Measurements from ENCODE around the gene GATAD2A.

Gene GATAD2A

GRCh38 chr19:19403373-19403901, 2.0 kb upstream of the GATAD2A start:
- Histone ChIP-seq H3K9ac (no peak overlapping the region), H3K27me3 (ENCODE audit: control insufficient read depth, insufficient read depth, low read length) (no peaks in the 10 kb centered on the region), H3K36me3 (ENCODE audit: control insufficient read depth, insufficient read depth, low read length) (no peaks in the 10 kb centered on the region), H3K9me3 (ENCODE audit: control insufficient read depth, low read length) (no peaks in the 10 kb centered on the region), H3K4me1 (peaks cover 14% of the 10 kb centered on the region), H2AFZ (peak overlapping the region; percentile 43), H3K27ac (peak overlapping the region; percentile 56), H3K4me2 (ENCODE audit: low read length) (no peak overlapping the region), H3K4me3 (ENCODE audit: low read depth, low read length) (no peak overlapping the region), H3K79me2 (peaks cover 15% of the 10 kb centered on the region)
- TF ChIP-seq CTCF (IDR thresholded peaks at IDR 0.05): no peak

- H3K36me3 ChIP-seq (ENCODE audit: control insufficient read depth, insufficient read depth, low read length): no peaks in the 10 kb centered on the region
- H3K4me1 ChIP-seq: peaks cover 21% of the 10 kb centered on the region
- no peak for TF ChIP-seq CTCF (IDR thresholded peaks at IDR 0.05)
- H3K27ac ChIP-seq: peak overlapping the region; percentile 59
- no peaks in the 10 kb centered on the region for H3K27me3 ChIP-seq (ENCODE audit: control insufficient read depth, insufficient read depth, low read length)
- peak overlapping the region; percentile 73 for H3K9ac ChIP-seq
- peaks cover 32% of the 10 kb centered on the region for H3K79me2 ChIP-seq
- peak overlapping the region; percentile 75 for H3K4me3 ChIP-seq (ENCODE audit: low read depth, low read length)
- H3K4me2 ChIP-seq (ENCODE audit: low read length): peak overlapping the region; percentile 92
- H2AFZ ChIP-seq: peak overlapping the region; percentile 57
- no peaks in the 10 kb centered on the region for H3K9me3 ChIP-seq (ENCODE audit: control insufficient read depth, low read length)
Observed at GRCh38 chr19:19405971-19406877, 749 bp downstream of the GATAD2A start.

GRCh38 chr19:19406878-19407632, 1.6 kb downstream of the GATAD2A start:
- no peaks in the 10 kb centered on the region for H3K27me3 ChIP-seq (ENCODE audit: control insufficient read depth, insufficient read depth, low read length)
- H3K36me3 ChIP-seq (ENCODE audit: control insufficient read depth, insufficient read depth, low read length): no peaks in the 10 kb centered on the region
- peak overlapping the region; percentile 75 for H3K4me3 ChIP-seq (ENCODE audit: low read depth, low read length)
- H3K9me3 ChIP-seq (ENCODE audit: control insufficient read depth, low read length): no peaks in the 10 kb centered on the region
- H2AFZ ChIP-seq: no peak overlapping the region
- H3K27ac ChIP-seq: peak overlapping the region; percentile 59
- TF ChIP-seq CTCF (IDR thresholded peaks at IDR 0.05): peak; percentile 15
- no peak overlapping the region for H3K9ac ChIP-seq
- H3K79me2 ChIP-seq: peaks cover 39% of the 10 kb centered on the region
- peak overlapping the region; percentile 92 for H3K4me2 ChIP-seq (ENCODE audit: low read length)
- peaks cover 21% of the 10 kb centered on the region for H3K4me1 ChIP-seq

DNA sequence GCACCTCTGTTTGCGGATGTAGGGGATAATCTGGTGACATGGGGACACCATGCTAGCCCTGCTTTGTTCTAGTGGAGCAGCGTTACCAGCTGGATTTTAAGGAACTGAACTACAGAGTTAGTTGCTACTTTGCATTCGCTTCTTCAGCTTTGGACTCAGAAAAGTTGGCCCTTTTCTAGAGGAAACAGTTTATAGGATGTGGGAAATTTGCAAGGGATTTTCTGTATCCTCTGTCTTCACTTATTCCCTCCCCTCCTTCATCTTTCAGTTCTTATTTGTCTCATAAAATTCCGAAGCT, 2.1 kb downstream of the GATAD2A start:
- Histone ChIP-seq H3K4me2 (ENCODE audit: low read length) (peak overlapping the region; percentile 92), H3K4me1 (peaks cover 21% of the 10 kb centered on the region), H2AFZ (no peak overlapping the region), H3K9ac (no peak overlapping the region), H3K27ac (no peak overlapping the region), H3K4me3 (ENCODE audit: low read depth, low read length) (peak overlapping the region; percentile 5), H3K79me2 (peaks cover 43% of the 10 kb centered on the region), H3K36me3 (ENCODE audit: control insufficient read depth, insufficient read depth, low read length) (no peaks in the 10 kb centered on the region), H3K27me3 (ENCODE audit: control insufficient read depth, insufficient read depth, low read length) (no peaks in the 10 kb centered on the region), H3K9me3 (ENCODE audit: control insufficient read depth, low read length) (no peaks in the 10 kb centered on the region)
- no peak for TF ChIP-seq CTCF (IDR thresholded peaks at IDR 0.05)
